Keratinocyte (primary cell): ENCODE results near the gene TBRG4.
A peak's percentile ranks its signal among the peaks of the same experiment; 100 is the strongest.

ENCODE experiments used
- EZH2 ChIP-seq: IDR thresholded peaks from one replicate; pipeline ENCODE4 v1.6.1; 2012; ENCODE audit warnings: inconsistent platforms, mild to moderate bottlenecking, low read length, moderate library complexity
- TF ChIP-seq, protein P1 (sequence below), 3 experiments: IDR thresholded peaks in 1 of 3; conservative IDR thresholded peaks in 1 of 3; optimal IDR thresholded peaks in 1 of 3; 2 replicates in 2 of 3; 3 replicates in 1 of 3; pipeline versions ENCODE3 to v1.5.1; 2011; ENCODE audit warnings: low read length in 3 of 3, mild to moderate bottlenecking in 3 of 3, moderate library complexity in 2 of 3, control low read depth in 1 of 3, inconsistent platforms in 1 of 3; ENCODE audit not compliant: insufficient read depth in 2 of 3; ENCODE audit errors: extremely low read depth in 1 of 3

DNA sequence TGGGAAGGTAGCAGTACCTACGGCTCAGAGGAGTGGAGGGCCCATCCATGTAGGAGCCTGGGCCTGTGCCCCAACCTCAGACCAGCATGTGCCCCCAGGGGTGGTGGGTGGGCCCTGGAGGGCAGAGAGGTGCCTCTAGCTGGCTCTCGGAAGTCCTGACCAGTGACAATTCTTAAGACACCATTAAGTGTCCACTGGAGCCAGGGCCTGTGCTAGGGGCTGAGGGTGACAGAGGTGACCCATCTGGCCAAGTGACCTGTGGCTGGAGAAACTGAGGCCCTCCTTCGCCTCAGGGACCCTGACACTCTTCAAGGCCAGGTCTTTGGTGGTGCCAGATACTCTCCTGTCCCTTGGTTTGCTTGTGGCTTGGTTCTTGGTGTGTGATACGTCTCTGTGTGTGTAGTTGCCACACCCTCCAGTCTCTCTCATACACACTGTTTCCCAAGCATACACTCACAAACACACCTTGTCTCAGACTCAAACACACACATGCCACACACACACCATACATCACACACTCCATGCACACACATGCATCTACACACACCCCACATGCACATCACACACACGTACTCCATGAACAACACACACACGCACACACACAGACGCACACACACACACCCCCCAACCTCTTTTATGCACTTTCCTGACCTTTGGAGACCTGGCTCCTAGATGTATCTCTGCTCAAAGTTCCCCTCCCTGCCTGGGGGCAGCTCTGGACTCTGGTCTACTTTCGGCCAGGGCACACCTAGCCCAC is 45.2 kb upstream of the TBRG4 start:
- TF ChIP-seq, protein P1, sequence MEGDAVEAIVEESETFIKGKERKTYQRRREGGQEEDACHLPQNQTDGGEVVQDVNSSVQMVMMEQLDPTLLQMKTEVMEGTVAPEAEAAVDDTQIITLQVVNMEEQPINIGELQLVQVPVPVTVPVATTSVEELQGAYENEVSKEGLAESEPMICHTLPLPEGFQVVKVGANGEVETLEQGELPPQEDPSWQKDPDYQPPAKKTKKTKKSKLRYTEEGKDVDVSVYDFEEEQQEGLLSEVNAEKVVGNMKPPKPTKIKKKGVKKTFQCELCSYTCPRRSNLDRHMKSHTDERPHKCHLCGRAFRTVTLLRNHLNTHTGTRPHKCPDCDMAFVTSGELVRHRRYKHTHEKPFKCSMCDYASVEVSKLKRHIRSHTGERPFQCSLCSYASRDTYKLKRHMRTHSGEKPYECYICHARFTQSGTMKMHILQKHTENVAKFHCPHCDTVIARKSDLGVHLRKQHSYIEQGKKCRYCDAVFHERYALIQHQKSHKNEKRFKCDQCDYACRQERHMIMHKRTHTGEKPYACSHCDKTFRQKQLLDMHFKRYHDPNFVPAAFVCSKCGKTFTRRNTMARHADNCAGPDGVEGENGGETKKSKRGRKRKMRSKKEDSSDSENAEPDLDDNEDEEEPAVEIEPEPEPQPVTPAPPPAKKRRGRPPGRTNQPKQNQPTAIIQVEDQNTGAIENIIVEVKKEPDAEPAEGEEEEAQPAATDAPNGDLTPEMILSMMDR (optimal IDR thresholded peaks at IDR 0.05 in 1 of 3, IDR thresholded peaks at IDR 0.05 in 1 of 3, conservative IDR thresholded peaks at IDR 0.05 in 1 of 3; ENCODE audit: extremely low read depth in 1 of 3, insufficient read depth in 2 of 3, low read length in 3 of 3): no peak
- peak; percentile 27 for TF ChIP-seq EZH2
